AG04449 (cell line): Measurements from ENCODE around the gene KRTAP10-4.

Source experiments
- CTCF ChIA-PET: fragments of 350-600 bp; formaldehyde crosslinking; extraction: SDS; loops from one replicate; lab custom pipeline; 2021; ENCODE audit warnings: antibody characterized with exemption; lab: Yijun Ruan, JAX
- POLR2A ChIA-PET: fragments of 400-600, 350-600 bp; formaldehyde crosslinking; extraction: SDS; loops from one replicate; lab custom pipeline; 2020; ENCODE audit warnings: antibody characterized with exemption, inconsistent platforms; lab: Yijun Ruan, JAX
- DNase-seq: peaks from one replicate; pipeline ENCODE4 v3.0.0-alpha.2; 2010; ENCODE audit warnings: low read depth, low spot score
- H3K4me3 ChIP-seq: 2 replicates; pipeline ENCODE4 v1.5.1; 2011; ENCODE audit warnings: low read depth, mild to moderate bottlenecking, control low read depth, low read length
- CTCF ChIP-seq: IDR thresholded peaks from one replicate; pipeline ENCODE4 v1.5.1; 2011; ENCODE audit warnings: mild to moderate bottlenecking, moderate library complexity, low read length, control low read depth, inconsistent platforms; ENCODE audit not compliant: insufficient read depth; ENCODE audit errors: missing control alignments

Gene KRTAP10-4

GRCh38 chr21:44527983-44528633 is 45.4 kb upstream of the KRTAP10-4 start:
- POLR2A ChIA-PET = no interaction called here
- CTCF ChIA-PET = no interaction called here
- no peak overlapping the region for H3K4me3 ChIP-seq
- no peak for TF ChIP-seq CTCF
- DNase-seq = no peak

- H3K4me3 ChIP-seq = no peak overlapping the region
- DNase-seq = no peak
- ChIA-PET POLR2A (no interaction called here), CTCF (no interaction called here)
- TF ChIP-seq CTCF = no peak
Observed at GRCh38 chr21:44528634-44528995, 44.9 kb upstream of the KRTAP10-4 start.

- ChIA-PET POLR2A (no interaction called here), CTCF (no interaction called here)
- no peak for TF ChIP-seq CTCF
Observed at GRCh38 chr21:44529011-44529421, 44.5 kb upstream of the KRTAP10-4 start.

GRCh38 chr21:44529503-44530125 is 43.9 kb upstream of the KRTAP10-4 start:
- POLR2A ChIA-PET = no interaction called here

More at GRCh38 chr21:44529011-44529421, 44.5 kb upstream of the KRTAP10-4 start:
- no peak overlapping the region for H3K4me3 ChIP-seq
- no peak for DNase-seq

GRCh38 chr21:44530221-44530902 is 43.2 kb upstream of the KRTAP10-4 start:
- ChIA-PET POLR2A (no interaction called here), CTCF (no interaction called here)
- TF ChIP-seq CTCF = no peak
- no peak overlapping the region for H3K4me3 ChIP-seq
- no peak for DNase-seq

More at GRCh38 chr21:44529503-44530125, 43.9 kb upstream of the KRTAP10-4 start:
- no peak for DNase-seq
- H3K4me3 ChIP-seq = no peak overlapping the region
- TF ChIP-seq CTCF = no peak
- CTCF ChIA-PET = no interaction called here

GRCh38 chr21:44530903-44531605 is 42.5 kb upstream of the KRTAP10-4 start:
- no peak for DNase-seq
- CTCF ChIA-PET = no interaction called here
- H3K4me3 ChIP-seq = no peak overlapping the region
- POLR2A ChIA-PET = no interaction called here
- TF ChIP-seq CTCF = no peak
